Measurements from ENCODE around the gene JAZF1.

- no peak for TF ChIP-seq CTCF (IDR thresholded peaks at IDR 0.05; ENCODE audit: low read length)
- TF ChIP-seq EZH2 (IDR thresholded peaks at IDR 0.05; ENCODE audit: borderline replicate concordance, low read length): no peak
Observed at GRCh38 chr7:28123752-28124151, 56.8 kb downstream of the JAZF1 start.

Data from OCI-LY1 (cell line).